Measurements from ENCODE around the gene PACRG.

- TF ChIP-seq CTCF (IDR thresholded peaks at IDR 0.05) (no peak), POLR2AphosphoS5 (IDR thresholded peaks at IDR 0.05; ENCODE audit: low read depth, low read length) (no peak)
Measured at GRCh38 chr6:162680871-162681270, 46.9 kb upstream of the PACRG start.
